Transverse colon (tissue), 4 donors: Measurements from ENCODE around the gene GINS1. TPM values are rescaled to one million over a fixed set of nuclear protein-coding genes. Genes with fewer than 3 reads are reported as not detected.

ENCODE experiments used
- DNase-seq: peaks from one replicate; pipeline ENCODE4 v3.0.0-alpha.2; 2019
- H3K27ac ChIP-seq, 4 donors: fragments of 200-600 bp; sonication (generic); 2 replicates each; pipeline ENCODE4 v1.5.1; 2016 to 2018; ENCODE audit warnings: inconsistent platforms in 4 of 4
- H3K27me3 ChIP-seq: fragments of 200-600 bp; sonication (generic); 2 replicates; pipeline ENCODE4 v1.5.1; 2017; ENCODE audit warnings: inconsistent platforms
- H3K36me3 ChIP-seq, 4 donors: fragments of 200-600 bp; sonication (generic); 2 replicates each; pipeline ENCODE4 v1.5.1; 2017 to 2019; ENCODE audit warnings: inconsistent platforms in 4 of 4
- H3K4me1 ChIP-seq, 4 donors: fragments of 200-600 bp; sonication (generic); 2 replicates each; pipeline ENCODE4 v1.5.1; 2017 to 2020; ENCODE audit warnings: inconsistent platforms in 4 of 4
- H3K4me3 ChIP-seq, 4 donors: fragments of 200-600 bp; sonication (generic); 1 replicate in 1 of 4; 2 replicates in 3 of 4; pipeline versions ENCODE4 v1.5.1 to v1.6.1; 2017 to 2019; ENCODE audit warnings: inconsistent platforms in 4 of 4
- H3K9me3 ChIP-seq, 2 donors: fragments of 200-600 bp; sonication (generic); 2 replicates each; pipeline ENCODE4 v1.5.1; 2017 to 2019; ENCODE audit warnings: inconsistent platforms in 2 of 2
- CTCF ChIP-seq, 5 experiments: fragments of 200-600 bp in 3 of 5; fragments of 450-650 bp in 2 of 5; sonication (generic) in 3 of 5; IDR thresholded peaks; 1 replicate in 2 of 5; 2 replicates in 3 of 5; pipeline ENCODE4 v1.5.1; 2016 to 2017; ENCODE audit warnings: antibody characterized with exemption in 5 of 5, inconsistent platforms in 3 of 5, mild to moderate bottlenecking in 2 of 5, moderate library complexity in 1 of 5
- EP300 ChIP-seq: sonication (generic); formaldehyde crosslinking; IDR thresholded peaks from one replicate; pipeline ENCODE4 v1.6.1; 2017; ENCODE audit warnings: antibody characterized with exemption, low read depth
- POLR2A ChIP-seq: fragments of 450-650 bp; IDR thresholded peaks from one replicate; pipeline ENCODE4 v1.6.1; 2016; ENCODE audit warnings: antibody characterized with exemption, mild to moderate bottlenecking, moderate library complexity
- POLR2AphosphoS5 ChIP-seq, 3 donors: sonication (generic); formaldehyde crosslinking; IDR thresholded peaks; one replicate each; pipeline ENCODE4 v1.6.1; 2016; ENCODE audit warnings: antibody characterized with exemption in 3 of 3
- WGBS, 2 donors: methylation state at CpG; one replicate each; pipeline ENCODE4 v1.1.5; 2018; ENCODE audit warnings: low coverage in 1 of 2; 5-methylcytosine and 5-hydroxymethylcytosine counted together
- in situ Hi-C, 4 donors: fragments of 200-750 bp; cut with MboI; loops; one replicate each; pipeline versions ENCODE4 v1.15.0 to v1.15.1; 2017; ENCODE audit warnings: low sequenced_read_pairs in 3 of 4, low pct_ligation_motif_present in 1 of 4, low pct_unique_long_range_greater_than_20kb in 1 of 4
- intact Hi-C: fragments of 100-400 bp; cut with DNase I; formaldehyde crosslinking; loops from one replicate; pipeline ENCODE4 v1.15.1; 2023; ENCODE audit warnings: low total_unique reads
- total RNA-seq, 4 donors: library from RNA; depleted of rRNA; stranded (reverse); fragments of >200 nt; gene quantifications; one replicate each; pipeline ENCODE4 v1.1.0, GENCODE V29; 2016

GINS1 gene
- total RNA-seq, 4 donors from 2014 or later = 1.3 to 1.4 TPM; not detected in 2

- H3K36me3 ChIP-seq = no peaks in the 10 kb centered on the region
- in situ Hi-C loops (no loop called here), intact Hi-C loops (no loop called here)
- H3K27me3 ChIP-seq = no peaks in the 10 kb centered on the region
- H3K27ac ChIP-seq = no peak overlapping the region
- WGBS, 2 donors = 89 to 92% methylated on average over 9 of the region's 9 CpGs
- DNase-seq = no peak
- no peaks in the 10 kb centered on the region for H3K9me3 ChIP-seq
- no peak overlapping the region for H3K4me3 ChIP-seq
- no peaks in the 10 kb centered on the region for H3K4me1 ChIP-seq
- TF ChIP-seq POLR2A (no peak), CTCF (IDR thresholded peaks at IDR 0.05) (no peak), POLR2AphosphoS5 (IDR thresholded peaks at IDR 0.05) (no peak), EP300 (no peak)
Observed at GRCh38 chr20:25484224-25484846, 76.9 kb downstream of the GINS1 start.

- DNase-seq = no peak
- Histone ChIP-seq H3K36me3 (no peaks in the 10 kb centered on the region), H3K4me3 (no peak overlapping the region), H3K27ac (no peak overlapping the region), H3K9me3 (no peaks in the 10 kb centered on the region), H3K4me1 (no peaks in the 10 kb centered on the region), H3K27me3 (no peaks in the 10 kb centered on the region)
- in situ Hi-C loops = no loop called here
- intact Hi-C loops = no loop called here
- TF ChIP-seq EP300 = no peak
- TF ChIP-seq POLR2AphosphoS5 (IDR thresholded peaks at IDR 0.05) = no peak
- TF ChIP-seq POLR2A = no peak
- TF ChIP-seq CTCF (IDR thresholded peaks at IDR 0.05) = no peak
- 62 to 71% methylated on average over 6 to 12 of the region's 12 CpGs for WGBS, 2 donors
Observed at GRCh38 chr20:25484911-25485511, 77.5 kb downstream of the GINS1 start.

GRCh38 chr20:25485872-25486271, 78.4 kb downstream of the GINS1 start:
- in situ Hi-C loops = no loop called here
- intact Hi-C loops = no loop called here
- TF ChIP-seq POLR2A (no peak), EP300 (no peak), POLR2AphosphoS5 (IDR thresholded peaks at IDR 0.05) (no peak), CTCF (IDR thresholded peaks at IDR 0.05) (no peak)
- no peak overlapping the region for H3K4me3 ChIP-seq
- H3K27ac ChIP-seq = no peak overlapping the region
- no peaks in the 10 kb centered on the region for H3K9me3 ChIP-seq
- no peak for DNase-seq
- no peaks in the 10 kb centered on the region for H3K27me3 ChIP-seq
- no peaks in the 10 kb centered on the region for H3K36me3 ChIP-seq
- no peaks in the 10 kb centered on the region for H3K4me1 ChIP-seq
- WGBS, 2 donors = 62 to 76% methylated on average over 2 of the region's 2 CpGs

GRCh38 chr20:25486377-25486776, 78.9 kb downstream of the GINS1 start:
- Histone ChIP-seq H3K27ac (no peak overlapping the region), H3K36me3 (no peaks in the 10 kb centered on the region), H3K4me1 (no peaks in the 10 kb centered on the region), H3K9me3 (no peaks in the 10 kb centered on the region), H3K27me3 (no peaks in the 10 kb centered on the region), H3K4me3 (no peak overlapping the region)
- in situ Hi-C loops = no loop called here
- intact Hi-C loops = no loop called here
- no peak for DNase-seq
- 60% methylated on average over 9 of the region's 9 CpGs; no CpG with 5 or more reads in 1 of the 2 donors for WGBS, 2 donors
- TF ChIP-seq POLR2AphosphoS5 (IDR thresholded peaks at IDR 0.05) = no peak
- TF ChIP-seq POLR2A = no peak
- TF ChIP-seq EP300 = no peak
- no peak for TF ChIP-seq CTCF (IDR thresholded peaks at IDR 0.05)
